Muscle layer of duodenum (tissue), 2 donors: ENCODE results near the gene METTL5.

Experiments
- H3K27ac ChIP-seq: one replicate; pipeline ENCODE4 v1.7.0; 2013; ENCODE audit warnings: mild to moderate bottlenecking, low read length
- H3K27me3 ChIP-seq: one replicate; pipeline ENCODE4 v1.7.0; 2013; ENCODE audit warnings: low read depth, mild to moderate bottlenecking, control low read depth, low read length
- H3K36me3 ChIP-seq, 2 donors: one replicate each; pipeline ENCODE4 v1.7.0; 2013; ENCODE audit warnings: low read length in 2 of 2, control low read depth in 1 of 2, mild to moderate bottlenecking in 1 of 2; ENCODE audit not compliant: insufficient read depth in 2 of 2, control insufficient read depth in 1 of 2
- H3K4me1 ChIP-seq, 2 donors: one replicate each; pipeline ENCODE4 v1.7.0; 2013; ENCODE audit warnings: low read length in 2 of 2, mild to moderate bottlenecking in 2 of 2, control low read depth in 1 of 2, moderate library complexity in 1 of 2; ENCODE audit not compliant: insufficient read depth in 2 of 2, control insufficient read depth in 1 of 2
- H3K4me3 ChIP-seq, 2 donors: one replicate each; pipeline ENCODE4 v1.7.0; 2013; ENCODE audit warnings: low read length in 2 of 2, low read depth in 1 of 2, mild to moderate bottlenecking in 1 of 2
- H3K9me3 ChIP-seq, 2 donors: one replicate each; pipeline ENCODE4 v1.7.0; 2013; ENCODE audit warnings: low read length in 2 of 2, control low read depth in 1 of 2, mild to moderate bottlenecking in 1 of 2; ENCODE audit not compliant: control insufficient read depth in 1 of 2
- donor health status: healthy.

Gene METTL5

DNA sequence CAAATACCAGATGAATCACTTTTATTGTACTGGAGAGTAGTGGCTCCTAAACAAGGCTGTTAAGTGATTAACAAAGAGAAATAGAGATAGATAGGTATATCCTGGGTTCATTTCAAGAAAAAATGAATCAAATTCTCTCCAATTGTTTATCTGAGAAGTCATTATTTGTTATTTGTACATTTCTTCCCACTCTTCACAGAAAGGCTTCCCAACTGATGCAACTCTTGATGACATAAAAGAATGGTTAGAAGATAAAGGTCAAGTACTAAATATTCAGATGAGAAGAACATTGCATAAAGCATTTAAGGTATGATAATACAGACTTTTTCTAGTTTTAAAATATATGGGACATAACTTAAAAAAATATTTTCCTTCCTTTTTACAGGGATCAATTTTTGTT lies 18.1 kb downstream of the METTL5 start:
- Histone ChIP-seq H3K27ac (no peak overlapping the region), H3K9me3 (no peaks in the 10 kb centered on the region), H3K27me3 (no peaks in the 10 kb centered on the region), H3K4me1 (peaks cover 0 to 8% of the 10 kb centered on the region in 2 donors), H3K36me3 (peaks cover 32 to 51% of the 10 kb centered on the region in 2 donors), H3K4me3 (no peak overlapping the region)

DNA sequence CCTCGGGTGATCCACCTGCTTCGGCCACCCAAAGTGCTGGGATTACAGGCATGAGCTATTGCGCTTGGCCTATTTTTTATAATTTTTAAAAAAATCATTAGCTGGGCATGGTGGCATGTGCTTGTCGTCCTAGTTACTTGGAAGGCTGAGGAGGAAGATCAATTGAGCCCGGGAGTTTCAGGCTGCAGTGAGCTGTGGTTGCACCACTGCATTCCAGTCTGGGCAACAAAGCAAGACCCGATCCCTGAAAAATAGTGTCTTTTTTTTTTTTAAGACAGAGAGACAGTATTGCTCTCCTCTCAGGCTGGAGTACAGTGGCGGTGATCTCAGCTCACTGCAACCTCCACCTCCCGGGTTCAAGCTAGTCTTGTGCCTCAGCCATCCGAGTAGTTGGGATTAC lies 21.2 kb downstream of the METTL5 start:
- peaks cover 13 to 38% of the 10 kb centered on the region in 2 donors for H3K36me3 ChIP-seq
- H3K27ac ChIP-seq, result no peak overlapping the region
- H3K4me3 ChIP-seq, result no peak overlapping the region
- H3K9me3 ChIP-seq, result no peaks in the 10 kb centered on the region
- peaks cover 0 to 19% of the 10 kb centered on the region in 2 donors for H3K4me1 ChIP-seq
- H3K27me3 ChIP-seq, result no peaks in the 10 kb centered on the region

DNA sequence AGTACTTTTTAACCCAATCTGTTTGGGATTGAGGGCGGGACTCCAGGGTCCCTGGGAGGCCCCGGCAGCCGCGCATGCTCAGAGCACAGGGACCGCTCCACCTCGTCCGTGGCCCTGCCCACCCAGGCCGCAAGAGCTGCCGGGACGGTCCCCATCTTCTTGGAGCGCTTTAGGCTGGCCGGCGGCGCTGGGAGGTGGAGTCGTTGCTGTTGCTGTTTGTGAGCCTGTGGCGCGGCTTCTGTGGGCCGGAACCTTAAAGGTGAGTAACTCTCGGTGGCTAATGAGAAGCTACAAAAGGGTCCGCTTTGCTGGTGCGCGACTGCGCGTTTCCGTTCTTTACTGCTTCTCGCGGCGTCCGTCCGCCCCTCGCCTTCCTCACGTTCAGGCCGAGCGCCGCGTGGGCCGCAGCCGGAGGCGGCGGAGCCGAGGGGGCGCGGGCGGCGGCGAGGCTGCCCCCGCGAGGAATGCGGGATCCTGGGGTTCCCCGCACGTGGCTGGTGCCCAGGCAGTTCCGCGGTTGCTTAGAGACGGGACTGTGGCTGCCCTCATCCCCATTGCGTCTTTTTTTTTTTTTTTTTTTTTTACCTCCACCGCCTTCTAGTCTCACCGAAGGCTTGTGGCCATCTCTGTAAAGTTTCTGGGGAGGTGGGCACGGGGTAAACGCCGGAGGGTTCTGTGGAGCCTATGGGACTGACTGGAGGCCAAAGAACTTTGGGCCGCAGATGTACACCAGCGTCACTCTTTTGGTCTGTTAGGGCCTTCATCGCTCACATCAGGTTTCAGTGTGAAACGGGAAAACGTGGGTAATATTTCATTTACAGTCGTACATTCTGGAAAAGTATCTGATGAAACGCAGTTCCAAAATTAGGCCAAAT lies 25.8 kb downstream of the METTL5 start, which contains the start of gene SSB:
SSB (plus strand) TSS at position 154 of the 875 bp plus-strand sequence. CDS start 2,090 bp downstream, outside the sequence.
- Histone ChIP-seq H3K4me3 (peak within 1 kb of the TSS; percentile 79 to 98), H3K27ac (peak within 1 kb of the TSS; percentile 34), H3K9me3 (no peaks in the 10 kb centered on the region), H3K27me3 (no peaks in the 10 kb centered on the region), H3K36me3 (peaks cover 0 to 11% of the 10 kb centered on the region in 2 donors), H3K4me1 (peaks cover 0 to 19% of the 10 kb centered on the region in 2 donors)

- peak overlapping the region; percentile 34 for H3K27ac ChIP-seq
- no peaks in the 10 kb centered on the region for H3K27me3 ChIP-seq
- H3K9me3 ChIP-seq, result no peaks in the 10 kb centered on the region
- peak overlapping the region; percentile 79 to 98 for H3K4me3 ChIP-seq
- H3K4me1 ChIP-seq, result peaks cover 0 to 14% of the 10 kb centered on the region in 2 donors
- H3K36me3 ChIP-seq, result peaks cover 0 to 11% of the 10 kb centered on the region in 2 donors
Measured at GRCh38 chr2:169798397-169798717, 26.3 kb downstream of the METTL5 start.

DNA sequence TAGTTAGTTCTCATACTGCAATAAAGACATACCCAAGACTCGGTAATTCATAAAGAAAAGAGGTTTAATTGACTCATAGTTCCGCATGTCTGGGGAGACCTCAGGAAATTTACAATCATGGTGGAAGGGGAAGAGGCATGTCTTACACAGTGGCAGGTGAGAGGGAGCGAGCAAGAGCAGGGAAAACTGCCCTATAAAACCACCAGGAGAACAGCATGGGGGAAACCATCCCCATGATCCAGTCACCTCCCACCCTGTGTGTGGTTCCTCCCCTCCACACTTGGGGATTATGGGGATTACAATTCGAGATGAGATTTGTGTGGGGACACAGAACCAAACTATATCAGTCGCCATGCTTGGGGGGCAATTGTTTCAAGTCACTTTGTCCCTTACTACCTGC lies 27.1 kb downstream of the METTL5 start:
- Histone ChIP-seq H3K9me3 (no peaks in the 10 kb centered on the region), H3K27me3 (no peaks in the 10 kb centered on the region), H3K36me3 (peaks cover 0 to 11% of the 10 kb centered on the region in 2 donors), H3K27ac (no peak overlapping the region), H3K4me3 (no peak overlapping the region), H3K4me1 (peaks cover 0 to 11% of the 10 kb centered on the region in 2 donors)

GRCh38 chr2:169796441-169796840 lies 28.3 kb downstream of the METTL5 start:
- Histone ChIP-seq H3K27ac (no peak overlapping the region), H3K36me3 (peaks cover 0 to 4% of the 10 kb centered on the region in 2 donors), H3K27me3 (no peaks in the 10 kb centered on the region), H3K9me3 (no peaks in the 10 kb centered on the region), H3K4me1 (peaks cover 0 to 11% of the 10 kb centered on the region in 2 donors), H3K4me3 (no peak overlapping the region)

GRCh38 chr2:169795181-169795580 lies 29.5 kb downstream of the METTL5 start:
- Histone ChIP-seq H3K27me3 (no peaks in the 10 kb centered on the region), H3K27ac (no peak overlapping the region), H3K4me3 (no peak overlapping the region)

DNA sequence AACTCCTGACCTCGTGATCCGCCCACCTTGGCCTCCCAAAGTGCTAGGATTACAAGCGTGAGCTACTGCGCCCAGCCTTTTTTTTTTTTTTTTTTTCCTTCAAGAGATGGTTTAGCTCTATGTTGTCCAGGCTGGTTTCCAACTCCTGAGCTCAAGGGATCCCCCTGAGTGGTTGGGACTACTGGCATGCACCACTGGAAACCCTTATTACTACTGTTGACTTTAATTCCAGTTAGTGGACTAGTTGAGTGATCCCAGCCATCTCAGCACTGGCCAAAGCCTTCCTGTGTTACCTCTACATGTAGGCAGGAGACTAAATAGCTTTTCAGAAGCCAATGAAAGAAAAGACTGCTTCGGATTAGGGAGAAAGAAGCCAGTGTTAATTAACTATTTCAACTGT lies 34.1 kb downstream of the METTL5 start:
- Histone ChIP-seq H3K4me1 (no peaks in the 10 kb centered on the region), H3K36me3 (no peaks in the 10 kb centered on the region), H3K9me3 (no peaks in the 10 kb centered on the region), H3K27me3 (no peaks in the 10 kb centered on the region), H3K27ac (no peak overlapping the region), H3K4me3 (no peak overlapping the region)

More at GRCh38 chr2:169795181-169795580, 29.5 kb downstream of the METTL5 start:
- Histone ChIP-seq H3K36me3 (peaks cover 0 to 4% of the 10 kb centered on the region in 2 donors), H3K9me3 (no peaks in the 10 kb centered on the region), H3K4me1 (peaks cover 0 to 7% of the 10 kb centered on the region in 2 donors)

GRCh38 chr2:169782513-169782912 lies 42.2 kb downstream of the METTL5 start:
- H3K27me3 ChIP-seq, result no peaks in the 10 kb centered on the region
- no peaks in the 10 kb centered on the region for H3K36me3 ChIP-seq
- H3K9me3 ChIP-seq, result no peaks in the 10 kb centered on the region
- H3K4me1 ChIP-seq, result no peaks in the 10 kb centered on the region
- no peak overlapping the region for H3K4me3 ChIP-seq
- no peak overlapping the region for H3K27ac ChIP-seq

DNA sequence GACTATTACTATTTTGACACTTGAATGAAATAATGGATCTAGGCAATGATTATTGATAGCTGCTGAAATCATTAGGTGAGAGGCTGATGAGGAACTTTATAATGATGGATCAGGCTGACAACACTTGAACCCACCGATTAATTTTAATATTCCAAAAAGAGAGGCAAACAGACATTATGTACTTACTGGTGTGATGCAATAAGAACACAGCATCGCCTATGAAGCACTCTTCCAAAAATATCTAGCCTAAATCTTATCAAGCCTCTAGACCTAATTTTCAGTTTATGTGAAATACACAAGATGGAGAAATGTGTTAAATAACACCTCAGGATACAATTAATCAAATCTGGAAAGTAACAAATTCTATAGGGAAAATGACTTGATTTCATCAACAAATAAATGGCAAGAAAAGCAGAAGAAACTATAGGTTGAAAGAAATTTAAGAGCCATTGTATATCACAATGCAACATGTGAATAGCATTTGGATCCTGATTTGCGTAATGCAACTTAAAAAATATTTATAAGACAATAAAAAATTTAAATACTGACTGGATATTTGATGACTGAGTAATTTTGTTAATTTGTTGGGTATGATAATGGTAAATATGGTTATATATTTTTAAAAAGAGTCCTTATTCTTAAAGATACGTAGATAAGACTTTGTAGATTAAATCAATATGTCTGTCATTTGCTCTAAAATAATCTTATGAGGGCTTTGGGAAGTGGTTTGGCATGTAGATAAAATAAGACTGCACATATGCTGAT lies 43.3 kb downstream of the METTL5 start:
- Histone ChIP-seq H3K27ac (no peak overlapping the region), H3K36me3 (no peaks in the 10 kb centered on the region), H3K9me3 (no peaks in the 10 kb centered on the region), H3K27me3 (no peaks in the 10 kb centered on the region), H3K4me1 (peaks cover 5% of the 10 kb centered on the region in 2 donors), H3K4me3 (no peak overlapping the region)

DNA sequence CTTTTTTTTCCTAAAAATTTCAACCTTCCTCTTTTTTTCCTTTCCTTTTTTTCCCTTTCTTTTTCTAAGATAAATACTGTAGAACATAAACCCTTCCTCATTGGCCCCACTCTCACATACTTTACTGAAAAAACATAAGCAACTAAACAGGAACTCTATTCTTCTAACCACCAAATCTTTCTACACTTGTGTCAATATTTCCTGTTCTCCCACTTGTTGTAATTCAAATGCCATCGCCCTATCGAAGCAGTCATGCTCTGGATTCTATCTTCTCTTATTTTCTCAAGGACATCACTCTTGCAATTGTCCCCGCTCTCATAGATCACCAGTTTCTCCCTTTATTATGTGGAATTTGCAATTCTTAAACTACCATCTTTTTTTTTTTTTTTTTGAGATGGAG lies 46.3 kb downstream of the METTL5 start:
- peaks cover 6 to 7% of the 10 kb centered on the region in 2 donors for H3K4me1 ChIP-seq
- H3K9me3 ChIP-seq, result no peaks in the 10 kb centered on the region
- H3K27ac ChIP-seq, result no peak overlapping the region
- no peak overlapping the region for H3K4me3 ChIP-seq
- no peaks in the 10 kb centered on the region for H3K36me3 ChIP-seq
- no peaks in the 10 kb centered on the region for H3K27me3 ChIP-seq
